Cardiac fibroblast (primary cell): Measurements from ENCODE around the gene SLU7.
A peak's percentile ranks its signal among the peaks of the same experiment; 100 is the strongest.

ENCODE experiments used
- DNase-seq, 2 donors: peaks; one replicate each; pipeline versions ENCODE4 v3.0.0 to v3.0.0-alpha.2; 2010; ENCODE audit warnings: low read depth in 2 of 2
- H3K4me3 ChIP-seq, 2 donors: replicated peaks in 1 of 2; 1 replicate in 1 of 2; 2 replicates in 1 of 2; pipeline ENCODE4 v1.5.1; 2011; ENCODE audit warnings: low read depth in 2 of 2, low read length in 2 of 2, mild to moderate bottlenecking in 2 of 2, moderate library complexity in 1 of 2
- TF ChIP-seq, protein P1 (sequence below): IDR thresholded peaks from one replicate; pipeline ENCODE4 v1.5.1; 2011; ENCODE audit warnings: low read depth, mild to moderate bottlenecking, low read length, inconsistent platforms

Gene SLU7

DNA sequence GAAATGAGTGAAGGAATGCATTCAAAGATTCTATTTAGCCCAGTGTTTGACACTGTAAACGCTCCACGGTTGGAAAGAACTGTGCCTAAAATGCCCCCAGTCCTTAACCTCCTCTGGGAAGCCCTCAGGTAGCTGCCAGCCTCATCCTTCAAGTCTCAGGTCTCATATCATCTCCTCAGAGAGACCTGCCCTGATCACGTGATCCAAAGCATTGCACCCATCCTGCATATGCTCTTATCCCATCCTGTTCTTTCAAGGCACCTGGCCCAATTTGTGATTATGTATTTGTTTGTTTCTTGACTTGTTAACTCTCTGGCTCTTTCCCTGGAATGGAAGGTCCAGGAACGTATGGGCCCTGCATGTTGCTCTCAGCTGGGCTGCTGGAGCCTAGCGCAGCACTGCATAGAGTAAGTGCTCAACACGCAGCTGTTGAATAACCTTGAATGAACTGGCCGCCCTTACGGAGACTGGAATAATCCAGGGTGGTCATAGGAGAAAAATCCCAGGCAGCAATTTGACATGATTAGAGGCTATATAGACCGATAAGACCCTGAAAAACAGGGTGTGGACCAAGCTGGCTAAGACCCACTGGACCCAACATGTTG is 57.2 kb downstream of the SLU7 start:
- no peak overlapping the region for H3K4me3 ChIP-seq
- TF ChIP-seq, protein P1, sequence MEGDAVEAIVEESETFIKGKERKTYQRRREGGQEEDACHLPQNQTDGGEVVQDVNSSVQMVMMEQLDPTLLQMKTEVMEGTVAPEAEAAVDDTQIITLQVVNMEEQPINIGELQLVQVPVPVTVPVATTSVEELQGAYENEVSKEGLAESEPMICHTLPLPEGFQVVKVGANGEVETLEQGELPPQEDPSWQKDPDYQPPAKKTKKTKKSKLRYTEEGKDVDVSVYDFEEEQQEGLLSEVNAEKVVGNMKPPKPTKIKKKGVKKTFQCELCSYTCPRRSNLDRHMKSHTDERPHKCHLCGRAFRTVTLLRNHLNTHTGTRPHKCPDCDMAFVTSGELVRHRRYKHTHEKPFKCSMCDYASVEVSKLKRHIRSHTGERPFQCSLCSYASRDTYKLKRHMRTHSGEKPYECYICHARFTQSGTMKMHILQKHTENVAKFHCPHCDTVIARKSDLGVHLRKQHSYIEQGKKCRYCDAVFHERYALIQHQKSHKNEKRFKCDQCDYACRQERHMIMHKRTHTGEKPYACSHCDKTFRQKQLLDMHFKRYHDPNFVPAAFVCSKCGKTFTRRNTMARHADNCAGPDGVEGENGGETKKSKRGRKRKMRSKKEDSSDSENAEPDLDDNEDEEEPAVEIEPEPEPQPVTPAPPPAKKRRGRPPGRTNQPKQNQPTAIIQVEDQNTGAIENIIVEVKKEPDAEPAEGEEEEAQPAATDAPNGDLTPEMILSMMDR: no peak
- no peak for DNase-seq

DNA sequence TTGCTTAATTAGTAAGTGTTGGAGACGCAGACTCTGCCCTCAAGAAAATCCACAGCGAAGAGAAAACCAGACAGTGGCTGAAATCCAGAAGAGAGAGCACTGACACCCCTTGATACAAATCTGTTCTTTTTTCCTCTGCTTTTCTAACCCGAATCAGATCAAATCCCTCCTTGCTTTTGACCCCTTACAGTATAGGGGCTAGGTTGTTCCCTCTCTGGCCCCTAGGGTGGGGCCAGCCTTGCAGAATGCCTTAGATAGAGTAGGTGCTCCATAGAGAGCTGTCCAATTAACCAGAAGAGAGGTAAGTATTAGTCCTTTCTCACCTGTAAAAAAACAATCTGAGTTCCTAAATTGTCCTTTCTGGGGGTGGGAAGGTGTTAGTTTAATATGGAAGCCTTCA is 58.6 kb downstream of the SLU7 start:
- DNase-seq: no peak
- TF ChIP-seq, protein P1: no peak
- no peak overlapping the region for H3K4me3 ChIP-seq

DNA sequence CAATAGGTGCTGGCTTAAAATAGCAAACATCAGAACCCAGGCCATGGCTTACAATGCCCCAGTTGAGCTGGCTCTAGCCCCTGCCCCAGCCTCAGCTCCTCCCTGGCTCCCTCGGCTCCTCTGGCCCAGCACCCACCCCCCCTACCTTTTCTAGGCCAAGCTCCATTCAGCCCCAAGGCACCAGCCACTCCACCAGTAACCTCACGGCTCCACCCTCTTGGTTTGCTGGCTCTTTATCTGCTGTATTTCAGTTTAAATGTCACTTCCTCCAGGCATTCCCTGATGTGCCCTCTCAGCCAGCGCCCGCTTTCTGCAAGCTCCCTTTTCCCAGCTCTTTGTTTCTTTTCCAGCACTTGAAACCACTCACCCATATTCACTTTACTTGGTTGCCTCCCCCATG is 59.1 kb downstream of the SLU7 start:
- TF ChIP-seq, protein P1: no peak
- DNase-seq: no peak

DNA sequence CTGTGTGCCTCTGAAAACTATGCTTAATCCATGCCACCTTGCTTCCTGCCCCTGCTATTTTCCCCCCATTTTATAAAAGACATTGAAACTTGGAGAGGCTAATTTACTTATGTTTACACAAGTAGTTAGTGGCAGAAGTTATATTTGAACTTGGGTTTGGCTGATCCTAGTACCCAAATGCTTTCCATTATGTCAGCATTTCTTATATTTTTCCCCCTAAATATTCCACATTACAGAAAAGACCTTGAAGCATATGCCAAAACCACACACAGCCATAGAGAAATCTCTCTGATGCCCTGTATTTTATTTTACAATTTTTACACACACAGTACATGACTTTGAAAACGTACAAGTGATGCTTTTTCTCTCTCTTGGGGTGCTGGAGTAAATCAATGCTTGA is 59.6 kb downstream of the SLU7 start:
- TF ChIP-seq, protein P1: no peak
- DNase-seq: no peak
- H3K4me3 ChIP-seq: no peak overlapping the region

More for the DNA sequence above, 59.1 kb downstream of the SLU7 start:
- H3K4me3 ChIP-seq: no peak overlapping the region

DNA sequence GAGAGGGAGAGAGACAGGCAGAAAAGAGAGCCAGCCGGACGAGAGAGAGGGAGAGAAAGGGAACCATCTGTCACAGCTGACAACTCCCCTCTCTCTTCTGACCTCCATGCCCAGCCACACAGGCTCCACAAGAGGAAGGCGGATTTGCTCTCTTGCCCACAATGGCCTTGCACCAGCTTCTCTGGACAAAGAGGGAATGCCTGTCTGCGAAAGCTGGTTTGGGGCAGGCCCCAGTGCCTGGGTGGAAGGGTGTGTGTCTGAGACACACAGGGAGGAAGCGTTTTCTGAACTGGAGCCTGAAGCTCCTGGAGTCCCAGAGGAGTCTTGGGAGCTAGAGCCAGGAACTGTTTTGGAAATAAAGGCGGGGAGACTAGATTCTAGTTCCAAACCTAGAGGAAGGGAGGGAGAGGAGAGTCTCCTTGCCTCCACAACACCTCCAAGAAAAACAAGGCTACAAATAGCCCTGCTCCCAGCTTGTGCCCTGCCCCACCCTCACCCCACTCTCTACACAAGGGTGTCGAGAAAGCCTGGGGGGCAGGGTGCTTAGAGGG is 60.9 kb downstream of the SLU7 start:
- TF ChIP-seq, protein P1: no peak
- peak; percentile 5 to 20 for DNase-seq
- no peak overlapping the region for H3K4me3 ChIP-seq

DNA sequence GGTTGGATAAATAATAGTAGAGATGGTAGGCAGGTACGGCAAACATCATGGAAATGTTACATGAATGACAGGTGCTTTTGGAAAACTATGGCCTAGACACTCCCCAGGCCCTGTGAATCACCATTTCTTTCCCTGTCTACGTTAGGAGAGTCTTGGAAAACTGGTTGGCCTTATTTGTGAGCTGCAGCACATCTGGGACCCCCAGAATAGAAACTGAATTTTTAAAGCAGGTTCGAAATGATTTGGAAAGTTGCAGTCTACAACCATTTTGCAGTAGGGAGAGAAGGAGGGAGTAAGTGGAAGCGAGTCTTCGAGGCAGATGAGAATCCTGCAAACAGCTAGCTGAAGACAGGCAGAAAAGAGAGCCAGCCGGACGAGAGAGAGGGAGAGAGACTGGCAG is 61.5 kb downstream of the SLU7 start:
- H3K4me3 ChIP-seq: no peak overlapping the region
- no peak for DNase-seq
- TF ChIP-seq, protein P1: no peak
